Brain microvascular endothelial cell (primary cell): Measurements from ENCODE around the gene ITGB8.

Experiments
- DNase-seq: peaks from one replicate; pipeline ENCODE4 v3.0.0-alpha.2; 2020
- H3K27ac ChIP-seq: fragments of 250-450 bp; sonication (Bioruptor Pico); 2 replicates; pipeline ENCODE4 v1.5.1; 2020; ENCODE audit warnings: mild to moderate bottlenecking, moderate library complexity
- H3K27me3 ChIP-seq: fragments of 250-450 bp; sonication (Bioruptor Pico); replicated peaks from 2 replicates; pipeline ENCODE4 v1.5.1; 2020; ENCODE audit warnings: mild to moderate bottlenecking
- H3K36me3 ChIP-seq: fragments of 250-450 bp; sonication (Bioruptor Pico); replicated peaks from 2 replicates; pipeline ENCODE4 v1.5.1; 2020; ENCODE audit warnings: mild to moderate bottlenecking
- H3K4me3 ChIP-seq: 2 replicates; pipeline ENCODE4 v1.5.1; 2011; ENCODE audit warnings: low read depth, mild to moderate bottlenecking, control low read depth, low read length, moderate library complexity
- in situ Hi-C: cut with HindIII; loops from 2 replicates; pipeline ENCODE4 v1.10.0; 2017; ENCODE audit warnings: low sequenced_read_pairs, low pct_ligation_motif_present
- TF ChIP-seq, protein P1 (sequence below): IDR thresholded peaks from 2 replicates; pipeline ENCODE4 v1.5.1; 2011; ENCODE audit warnings: low read depth, mild to moderate bottlenecking, moderate library complexity, low read length, control low read depth, inconsistent platforms; ENCODE audit errors: missing control alignments

Gene ITGB8

DNA sequence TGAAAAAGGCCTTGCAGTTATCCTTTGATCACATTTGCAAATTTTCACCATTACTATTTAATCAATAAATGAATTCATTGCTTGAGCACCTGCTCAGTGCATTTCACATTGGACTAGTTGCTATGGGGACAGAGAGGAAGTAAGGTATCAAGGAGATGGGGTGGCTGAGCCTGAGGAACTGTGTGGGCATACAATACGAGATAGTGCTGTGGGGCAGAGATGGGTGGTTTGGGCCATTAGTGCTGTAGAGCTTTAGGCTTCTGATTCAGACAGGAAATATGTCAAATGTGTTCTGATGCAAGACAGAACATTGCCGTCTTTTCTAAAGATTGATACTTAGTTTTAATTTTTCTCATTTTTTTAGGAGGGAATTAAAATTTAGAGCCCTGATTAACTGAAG is 13.2 kb downstream of the ITGB8 start:
- H3K36me3 ChIP-seq, result no peaks in the 10 kb centered on the region

DNA sequence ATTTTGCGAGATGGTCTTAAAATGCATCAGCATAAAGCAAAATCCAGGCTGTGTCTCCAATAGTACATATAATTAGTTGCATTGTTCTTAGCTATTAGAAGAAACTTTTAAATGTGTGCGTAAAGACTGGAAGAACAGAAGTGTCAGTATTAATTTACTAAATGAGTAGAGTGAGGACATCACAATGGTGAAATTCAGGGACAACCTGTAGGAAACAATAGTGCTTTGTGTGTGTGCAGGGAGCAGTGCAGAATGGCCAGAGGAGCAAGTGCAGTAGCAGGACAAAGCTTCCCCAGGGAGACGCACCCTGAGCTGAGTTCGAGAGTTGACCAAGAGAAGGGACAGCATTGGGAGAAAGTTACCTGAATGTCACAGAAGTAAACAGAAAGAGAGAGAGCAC is 13.7 kb downstream of the ITGB8 start:
- H3K27ac ChIP-seq, result no peak overlapping the region
- no peaks in the 10 kb centered on the region for H3K36me3 ChIP-seq
- TF ChIP-seq, protein P1, sequence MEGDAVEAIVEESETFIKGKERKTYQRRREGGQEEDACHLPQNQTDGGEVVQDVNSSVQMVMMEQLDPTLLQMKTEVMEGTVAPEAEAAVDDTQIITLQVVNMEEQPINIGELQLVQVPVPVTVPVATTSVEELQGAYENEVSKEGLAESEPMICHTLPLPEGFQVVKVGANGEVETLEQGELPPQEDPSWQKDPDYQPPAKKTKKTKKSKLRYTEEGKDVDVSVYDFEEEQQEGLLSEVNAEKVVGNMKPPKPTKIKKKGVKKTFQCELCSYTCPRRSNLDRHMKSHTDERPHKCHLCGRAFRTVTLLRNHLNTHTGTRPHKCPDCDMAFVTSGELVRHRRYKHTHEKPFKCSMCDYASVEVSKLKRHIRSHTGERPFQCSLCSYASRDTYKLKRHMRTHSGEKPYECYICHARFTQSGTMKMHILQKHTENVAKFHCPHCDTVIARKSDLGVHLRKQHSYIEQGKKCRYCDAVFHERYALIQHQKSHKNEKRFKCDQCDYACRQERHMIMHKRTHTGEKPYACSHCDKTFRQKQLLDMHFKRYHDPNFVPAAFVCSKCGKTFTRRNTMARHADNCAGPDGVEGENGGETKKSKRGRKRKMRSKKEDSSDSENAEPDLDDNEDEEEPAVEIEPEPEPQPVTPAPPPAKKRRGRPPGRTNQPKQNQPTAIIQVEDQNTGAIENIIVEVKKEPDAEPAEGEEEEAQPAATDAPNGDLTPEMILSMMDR, result no peak
- no peak overlapping the region for H3K4me3 ChIP-seq
- H3K27me3 ChIP-seq, result no peaks in the 10 kb centered on the region
- DNase-seq, result no peak
- in situ Hi-C loops, result no loop called here

More for the DNA sequence above, 13.2 kb downstream of the ITGB8 start:
- in situ Hi-C loops, result no loop called here
- H3K27ac ChIP-seq, result no peak overlapping the region
- no peaks in the 10 kb centered on the region for H3K27me3 ChIP-seq
- DNase-seq, result no peak
- TF ChIP-seq, protein P1, result no peak
- H3K4me3 ChIP-seq, result no peak overlapping the region

DNA sequence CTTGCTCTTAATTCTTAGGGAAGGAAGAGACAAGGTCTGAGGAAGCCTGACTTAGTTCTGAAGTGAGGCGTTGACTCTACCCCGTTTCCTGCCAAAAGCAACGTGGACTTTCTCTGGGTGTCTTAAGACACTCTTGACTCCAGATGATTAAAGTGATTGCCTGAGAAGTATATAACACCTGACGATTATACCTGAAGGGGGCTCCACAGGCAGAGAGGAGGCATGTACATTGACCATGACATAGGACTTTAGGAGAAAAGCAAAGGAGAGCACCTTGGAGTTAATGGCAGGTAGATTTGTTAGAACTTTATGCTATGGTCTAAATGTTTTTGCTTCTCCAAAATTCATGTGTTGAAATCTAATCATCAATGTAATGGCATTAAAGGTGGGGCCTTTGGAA is 15.9 kb downstream of the ITGB8 start:
- Histone ChIP-seq H3K27ac (no peak overlapping the region), H3K27me3 (no peaks in the 10 kb centered on the region), H3K36me3 (no peaks in the 10 kb centered on the region), H3K4me3 (no peak overlapping the region)
- TF ChIP-seq, protein P1, result peak; percentile 1
- in situ Hi-C loops, result no loop called here
- DNase-seq, result no peak

DNA sequence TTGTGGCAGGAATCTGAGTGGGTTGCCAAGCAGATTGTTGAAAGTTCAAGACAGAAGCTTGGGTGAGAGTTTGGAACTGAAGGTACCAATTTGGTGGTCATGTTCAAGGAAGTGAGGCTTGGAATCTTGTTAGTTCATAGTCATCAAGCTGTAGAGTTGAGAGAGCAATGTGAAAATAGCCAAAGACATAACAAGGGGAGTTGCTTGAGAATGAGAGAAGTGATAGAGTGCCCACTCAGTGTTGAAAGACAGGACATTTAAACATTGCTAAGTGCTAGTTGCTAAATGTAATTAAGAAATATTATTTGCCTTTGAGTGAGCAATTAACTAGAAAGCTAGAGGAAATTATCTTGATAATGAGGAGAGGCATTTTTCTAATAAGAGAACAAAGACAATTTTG is 17.0 kb downstream of the ITGB8 start:
- no peaks in the 10 kb centered on the region for H3K27me3 ChIP-seq
- H3K4me3 ChIP-seq, result no peak overlapping the region
- H3K36me3 ChIP-seq, result no peaks in the 10 kb centered on the region
- no peak overlapping the region for H3K27ac ChIP-seq
- in situ Hi-C loops, result no loop called here
- DNase-seq, result no peak
- TF ChIP-seq, protein P1, result no peak

DNA sequence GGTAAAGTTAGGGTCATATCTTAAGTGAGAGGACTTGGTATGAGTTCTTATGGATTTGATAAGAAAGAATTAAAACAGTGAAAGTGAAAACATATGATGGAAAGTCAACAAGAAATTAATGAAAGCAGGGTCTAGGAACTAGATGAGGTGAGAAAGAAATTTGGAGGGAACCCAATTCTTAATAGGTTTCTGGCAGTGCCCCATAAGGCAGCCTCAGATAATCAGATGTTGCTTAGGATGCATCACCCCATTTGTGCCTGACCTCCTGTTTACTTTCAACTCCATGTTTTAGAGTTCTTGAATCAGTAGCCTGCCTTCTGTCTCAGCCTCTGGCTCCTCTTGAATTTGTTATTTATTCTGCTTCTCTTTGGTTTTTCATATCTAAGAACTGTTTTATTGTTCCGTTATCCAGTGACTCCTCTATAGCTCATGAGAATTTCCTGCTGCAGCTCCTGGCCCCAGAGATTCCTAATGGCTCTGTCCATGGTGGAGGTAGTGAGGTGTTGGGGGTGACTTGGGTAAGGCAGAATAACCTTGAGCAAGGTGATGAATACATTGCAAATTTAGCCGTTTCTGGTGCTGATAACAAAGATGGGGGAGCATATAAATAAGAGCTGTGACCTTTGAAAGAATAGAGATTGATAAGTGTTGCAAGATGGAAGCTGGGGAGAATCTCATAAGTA is 17.6 kb downstream of the ITGB8 start:
- in situ Hi-C loops, result no loop called here
- TF ChIP-seq, protein P1, result no peak
- Histone ChIP-seq H3K27ac (no peak overlapping the region), H3K27me3 (no peaks in the 10 kb centered on the region), H3K36me3 (no peaks in the 10 kb centered on the region), H3K4me3 (no peak overlapping the region)
- no peak for DNase-seq

DNA sequence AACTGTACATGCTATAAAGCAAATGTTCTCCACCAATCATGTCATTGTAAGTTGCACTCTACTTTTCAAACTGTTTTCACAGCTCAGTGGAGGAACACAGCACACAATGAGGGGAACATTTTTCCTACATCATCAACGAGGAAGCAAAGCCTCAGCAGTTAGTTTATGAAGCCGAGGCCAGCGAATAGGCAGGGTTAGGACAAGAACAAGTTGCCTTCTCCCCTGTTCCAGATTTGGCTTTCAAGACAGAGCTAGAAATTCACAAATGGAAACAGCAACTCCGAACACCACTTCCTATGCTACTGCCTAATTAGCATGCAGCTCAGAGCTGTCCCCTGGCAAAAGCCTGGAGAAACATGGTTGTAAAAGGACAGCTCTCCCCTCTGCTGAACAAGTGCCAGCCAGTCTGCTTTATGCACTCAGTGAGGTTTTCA is 19.8 kb downstream of the ITGB8 start:
- TF ChIP-seq, protein P1, result no peak
- in situ Hi-C loops, result no loop called here
- Histone ChIP-seq H3K27ac (no peak overlapping the region), H3K36me3 (no peaks in the 10 kb centered on the region), H3K27me3 (no peaks in the 10 kb centered on the region), H3K4me3 (no peak overlapping the region)
- no peak for DNase-seq
